GM08714 (cell line): Measurements from ENCODE around the gene SIK2.
"Not testable (repeated sequence)": the region's sequence is repeated elsewhere in the genome, so short reads cannot be mapped to it uniquely, and the experiment has no call there.

Experiments used
- H3K4me3 ChIP-seq: fragments of 200-500 bp; sonication (Bioruptor generic); 2 replicates; pipeline ENCODE4 v1.5.1; 2014; ENCODE audit warnings: mild to moderate bottlenecking, low read length, inconsistent platforms
- ZNF274 ChIP-seq: IDR thresholded peaks from 2 replicates; pipeline ENCODE4 v1.6.1; 2012; ENCODE audit warnings: mild to moderate bottlenecking, low read depth, low read length

Gene SIK2

GRCh38 chr11:111703576-111703975, 101.3 kb downstream of the SIK2 start:
- no peak overlapping the region for H3K4me3 ChIP-seq
- no peak for TF ChIP-seq ZNF274

- H3K4me3 ChIP-seq = no peak overlapping the region
- TF ChIP-seq ZNF274 = no peak
These were observed 104.9 kb downstream of the SIK2 start for GRCh38 chr11:111707039-111707690.

GRCh38 chr11:111707691-111708067, 105.4 kb downstream of the SIK2 start:
- no peak overlapping the region for H3K4me3 ChIP-seq
- TF ChIP-seq ZNF274 = no peak

- no peak for TF ChIP-seq ZNF274
- no peak overlapping the region for H3K4me3 ChIP-seq
These were observed 112.3 kb downstream of the SIK2 start for GRCh38 chr11:111714522-111714921.

GRCh38 chr11:111715142-111715816, 113.0 kb downstream of the SIK2 start:
- H3K4me3 ChIP-seq = no peak overlapping the region
- no peak for TF ChIP-seq ZNF274

GRCh38 chr11:111717660-111718059, 115.4 kb downstream of the SIK2 start:
- not testable (repeated sequence) for H3K4me3 ChIP-seq

- H3K4me3 ChIP-seq = no peak overlapping the region
- TF ChIP-seq ZNF274 = no peak
These were observed 116.2 kb downstream of the SIK2 start for GRCh38 chr11:111718436-111718835.

GRCh38 chr11:111718859-111719258, 116.6 kb downstream of the SIK2 start:
- H3K4me3 ChIP-seq = no peak overlapping the region
- TF ChIP-seq ZNF274 = no peak

GRCh38 chr11:111719379-111719778, 117.1 kb downstream of the SIK2 start:
- H3K4me3 ChIP-seq = no peak overlapping the region
- no peak for TF ChIP-seq ZNF274

- TF ChIP-seq ZNF274 = no peak
- no peak overlapping the region for H3K4me3 ChIP-seq
These were observed 118.7 kb downstream of the SIK2 start for GRCh38 chr11:111720801-111721494.

GRCh38 chr11:111722501-111722900, 120.3 kb downstream of the SIK2 start:
- no peak for TF ChIP-seq ZNF274
- H3K4me3 ChIP-seq = no peak overlapping the region

- no peak overlapping the region for H3K4me3 ChIP-seq
- TF ChIP-seq ZNF274 = no peak
These were observed 121.3 kb downstream of the SIK2 start for GRCh38 chr11:111723595-111723994.

GRCh38 chr11:111724615-111725129, 122.4 kb downstream of the SIK2 start:
- H3K4me3 ChIP-seq = no peak overlapping the region
- no peak for TF ChIP-seq ZNF274

GRCh38 chr11:111725621-111726020, 123.4 kb downstream of the SIK2 start:
- TF ChIP-seq ZNF274 = no peak
- no peak overlapping the region for H3K4me3 ChIP-seq

GRCh38 chr11:111726301-111726713, 124.1 kb downstream of the SIK2 start:
- no peak for TF ChIP-seq ZNF274
- no peak overlapping the region for H3K4me3 ChIP-seq
